HCT116 (cell line): ENCODE measurements around the gene MED28. TPM values are rescaled to one million over a fixed set of nuclear protein-coding genes. Genes with fewer than 3 reads are reported as not detected.

Experiments
- ATAC-seq: fragments of 200-7000 bp; cut with Tn5 transposase; 2 replicates; pipeline ENCODE4 v1.9.1; 2020; ENCODE audit warnings: mild to moderate bottlenecking, moderate library complexity
- BruUV-seq: library from RNA; stranded (reverse); fragments of 400-500 nt; replicated peaks from 2 replicates; lab custom pipeline; 2021; lab: Mats Ljungman, UMichigan
- CTCF ChIA-PET: fragments of 300-600 bp; sonication (Branson Sonifier 250); formaldehyde crosslinking; loops from one replicate; lab custom pipeline; 2021; ENCODE audit warnings: antibody characterized with exemption; lab: Charles Lee
- POLR2A ChIA-PET: fragments of 300-600, 350-600 bp; sonication (Branson Sonifier 250); formaldehyde crosslinking; loops from one replicate; lab custom pipeline; 2021; ENCODE audit warnings: antibody characterized with exemption; lab: Charles Lee
- RAD21 ChIA-PET, 2 experiments: fragments of 300-600 bp; sonication (Branson Sonifier 250); formaldehyde crosslinking; loops; one replicate each; lab custom pipeline; 2023; ENCODE audit warnings: low total read pairs in 2 of 2; ENCODE audit not compliant: uncharacterized antibody in 2 of 2, unreplicated experiment in 2 of 2, low non-redundant PET in 1 of 2; lab: Charles Lee
- DNase-seq: peaks from one replicate; pipeline ENCODE4 v3.0.0-alpha.2; 2010; ENCODE audit warnings: low read depth, low spot score
- H2AFZ ChIP-seq: fragments of 200-600 bp; shearing (Covaris generic), sonication (generic); 2 replicates; pipeline ENCODE4 v1.6.1; 2017; ENCODE audit warnings: low read depth, mixed run types, mixed read lengths, antibody characterized with exemption, low read length; ENCODE audit not compliant: poor library complexity, severe bottlenecking
- H3K27ac ChIP-seq: 2 replicates; pipeline ENCODE4 v1.5.1; 2012; ENCODE audit warnings: low read depth, low read length
- H3K27me3 ChIP-seq: fragments of 200-600 bp; sonication (generic); 2 replicates; pipeline ENCODE4 v1.6.1; 2016; ENCODE audit warnings: mixed run types, low read length, mixed read lengths; ENCODE audit not compliant: insufficient read depth
- H3K36me3 ChIP-seq, 2 experiments: fragments of 200-500 bp in 1 of 2; fragments of 200-600 bp in 1 of 2; sonication (Bioruptor generic) in 1 of 2; sonication (generic) in 1 of 2; 2 replicates each; pipeline versions ENCODE4 v1.5.1 to v1.6.1; 2014 to 2016; ENCODE audit warnings: low read length in 2 of 2, inconsistent platforms in 1 of 2, mixed read lengths in 1 of 2, mixed run types in 1 of 2; ENCODE audit not compliant: insufficient read depth in 2 of 2, control insufficient read depth in 1 of 2
- H3K4me1 ChIP-seq, 2 experiments: fragments of 200-600 bp in 1 of 2; sonication (generic) in 1 of 2; 2 replicates each; pipeline versions ENCODE4 v1.5.1 to v1.6.1; 2012 to 2017; ENCODE audit warnings: low read length in 2 of 2, inconsistent platforms in 1 of 2, mild to moderate bottlenecking in 1 of 2, mixed read lengths in 1 of 2, mixed run types in 1 of 2, moderate library complexity in 1 of 2; ENCODE audit not compliant: insufficient read depth in 2 of 2, control insufficient read depth in 1 of 2
- H3K4me2 ChIP-seq: fragments of 200-600 bp; sonication (generic); 2 replicates; pipeline ENCODE4 v1.6.1; 2017; ENCODE audit warnings: mixed run types, low read length, mixed read lengths
- H3K4me3 ChIP-seq, 2 experiments: fragments of 200-600 bp in 1 of 2; sonication (generic) in 1 of 2; replicated peaks in 1 of 2; 2 replicates each; pipeline ENCODE4 v1.5.1; 2011 to 2016; ENCODE audit warnings: low read length in 2 of 2, control low read depth in 1 of 2, low read depth in 1 of 2, mild to moderate bottlenecking in 1 of 2, mixed read lengths in 1 of 2, mixed run types in 1 of 2
- H3K79me2 ChIP-seq: fragments of 200-600 bp; sonication (generic); 2 replicates; pipeline ENCODE4 v1.6.1; 2017; ENCODE audit warnings: mild to moderate bottlenecking, mixed run types, low read length, moderate library complexity, mixed read lengths; ENCODE audit not compliant: insufficient read depth
- H3K9ac ChIP-seq: fragments of 200-600 bp; sonication (generic); 2 replicates; pipeline ENCODE4 v1.6.1; 2016; ENCODE audit warnings: low read length, mixed read lengths
- H3K9me2 ChIP-seq: fragments of 200-600 bp; sonication (generic), shearing (Covaris generic); 2 replicates; pipeline ENCODE4 v1.6.1; 2017; ENCODE audit warnings: mixed run types, mild to moderate bottlenecking, moderate library complexity; ENCODE audit not compliant: insufficient read depth
- H3K9me3 ChIP-seq, 2 experiments: fragments of 200-500 bp in 1 of 2; fragments of 200-600 bp in 1 of 2; sonication (Bioruptor generic) in 1 of 2; sonication (generic) in 1 of 2; 2 replicates each; pipeline ENCODE4 v1.6.1; 2014 to 2017; ENCODE audit warnings: low read length in 2 of 2, mixed read lengths in 2 of 2, inconsistent platforms in 1 of 2, low read depth in 1 of 2, mild to moderate bottlenecking in 1 of 2, mixed run types in 1 of 2, moderate library complexity in 1 of 2; ENCODE audit not compliant: control insufficient read depth in 1 of 2, insufficient read depth in 1 of 2
- H4K20me1 ChIP-seq: fragments of 200-600 bp; sonication (generic), shearing (Covaris generic); 2 replicates; pipeline ENCODE4 v1.6.1; 2017; ENCODE audit warnings: mixed run types, mild to moderate bottlenecking, moderate library complexity; ENCODE audit not compliant: insufficient read depth
- CEBPB ChIP-seq: IDR thresholded peaks from 2 replicates; pipeline ENCODE4 v1.6.1; 2012; ENCODE audit warnings: low read depth
- EGR1 ChIP-seq: IDR thresholded peaks from 2 replicates; pipeline ENCODE4 v1.6.1; 2012; ENCODE audit warnings: low read depth
- ELF1 ChIP-seq: IDR thresholded peaks from 2 replicates; pipeline ENCODE4 v1.6.1; 2012; ENCODE audit warnings: low read depth, borderline replicate concordance
- EZH2 ChIP-seq: fragments of 200-600 bp; sonication (generic); IDR thresholded peaks from 2 replicates; pipeline ENCODE4 v1.6.1; 2017; ENCODE audit warnings: antibody characterized with exemption, mixed run types
- EZH2phosphoT487 ChIP-seq: fragments of 200-600 bp; IDR thresholded peaks from 2 replicates; pipeline ENCODE4 v1.6.1; 2018; ENCODE audit warnings: antibody characterized with exemption, borderline replicate concordance
- POLR2A ChIP-seq: IDR thresholded peaks from 2 replicates; pipeline ENCODE4 v1.7.0; 2011; ENCODE audit warnings: borderline replicate concordance; ENCODE audit not compliant: insufficient read depth, insufficient read length; ENCODE audit errors: extremely low read depth
- RAD21 ChIP-seq: IDR thresholded peaks from 2 replicates; pipeline ENCODE4 v1.6.1; 2012; ENCODE audit warnings: low read depth, mild to moderate bottlenecking
- SP1 ChIP-seq: IDR thresholded peaks from 2 replicates; pipeline ENCODE4 v1.6.1; 2012; ENCODE audit warnings: low read depth
- TCF7L2 ChIP-seq: IDR thresholded peaks from 2 replicates; pipeline ENCODE4 v1.7.0; 2011; ENCODE audit warnings: borderline replicate concordance, inconsistent platforms; ENCODE audit not compliant: insufficient read depth, insufficient read length; ENCODE audit errors: extremely low read depth
- intact Hi-C: fragments of 100-400 bp; cut with micrococcal nuclease; formaldehyde crosslinking; loops from 2 replicates; pipeline ENCODE4 v1.10.0; 2022
- total RNA-seq: library from RNA; stranded (reverse); gene quantifications from one replicate; pipeline ENCODE4 v1.2.1, GENCODE V29; 2021; ENCODE audit not compliant: unreplicated experiment
- TF ChIP-seq, protein P1 (sequence below): IDR thresholded peaks from 2 replicates; pipeline ENCODE4 v1.6.1; 2011; ENCODE audit warnings: mild to moderate bottlenecking, low read length, moderate library complexity; ENCODE audit not compliant: insufficient replicate concordance; ENCODE audit errors: extremely low read depth
- TF ChIP-seq, protein P2 (sequence below), 3 experiments: fragments of 200-600 bp in 1 of 3; sonication (generic) in 1 of 3; IDR thresholded peaks in 2 of 3; conservative IDR thresholded peaks in 1 of 3; 2 replicates each; pipeline ENCODE4 v1.5.1; 2012 to 2017; ENCODE audit warnings: low read depth in 2 of 3, low read length in 2 of 3, antibody characterized with exemption in 1 of 3, borderline replicate concordance in 1 of 3, control low read depth in 1 of 3, mild to moderate bottlenecking in 1 of 3, mixed read lengths in 1 of 3, mixed run types in 1 of 3, moderate library complexity in 1 of 3; ENCODE audit not compliant: insufficient read depth in 1 of 3
- TF ChIP-seq, protein P3 (sequence below): IDR thresholded peaks from 2 replicates; pipeline ENCODE4 v1.6.1; 2012
- TF ChIP-seq, protein P4 (sequence below): IDR thresholded peaks from 2 replicates; pipeline ENCODE4 v1.6.1; 2012

MED28 gene
- total RNA-seq, 1 experiment from 2014 or later, result 48.8 TPM

DNA sequence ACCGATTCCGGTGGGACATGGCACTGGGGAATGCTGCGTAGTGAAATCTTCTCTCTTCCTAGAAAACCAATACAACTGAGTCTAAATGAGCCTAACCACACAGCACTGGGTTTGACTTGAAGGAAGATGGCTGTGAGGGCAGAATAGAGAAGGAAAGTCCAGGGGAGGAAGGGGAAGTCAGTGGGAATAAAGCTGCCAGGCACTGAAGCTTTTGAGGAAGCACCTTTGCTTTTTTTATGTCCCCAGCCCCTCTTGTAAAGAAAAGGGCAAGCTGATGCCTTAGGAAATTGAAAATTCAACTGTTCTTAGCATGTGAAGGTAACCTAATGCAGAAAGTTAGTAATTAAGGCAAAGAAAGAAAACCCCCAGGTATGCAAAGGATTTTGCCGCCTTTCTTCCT lies 20.6 kb downstream of the MED28 start:
- H4K20me1 ChIP-seq, result no peaks in the 10 kb centered on the region
- BruUV-seq, result no TSS peak
- TF ChIP-seq TCF7L2 (no peak), SP1 (no peak), POLR2A (no peak), EZH2 (no peak), EZH2phosphoT487 (no peak), ELF1 (no peak), EGR1 (no peak), CEBPB (no peak), RAD21 (no peak)
- TF ChIP-seq, protein P1, sequence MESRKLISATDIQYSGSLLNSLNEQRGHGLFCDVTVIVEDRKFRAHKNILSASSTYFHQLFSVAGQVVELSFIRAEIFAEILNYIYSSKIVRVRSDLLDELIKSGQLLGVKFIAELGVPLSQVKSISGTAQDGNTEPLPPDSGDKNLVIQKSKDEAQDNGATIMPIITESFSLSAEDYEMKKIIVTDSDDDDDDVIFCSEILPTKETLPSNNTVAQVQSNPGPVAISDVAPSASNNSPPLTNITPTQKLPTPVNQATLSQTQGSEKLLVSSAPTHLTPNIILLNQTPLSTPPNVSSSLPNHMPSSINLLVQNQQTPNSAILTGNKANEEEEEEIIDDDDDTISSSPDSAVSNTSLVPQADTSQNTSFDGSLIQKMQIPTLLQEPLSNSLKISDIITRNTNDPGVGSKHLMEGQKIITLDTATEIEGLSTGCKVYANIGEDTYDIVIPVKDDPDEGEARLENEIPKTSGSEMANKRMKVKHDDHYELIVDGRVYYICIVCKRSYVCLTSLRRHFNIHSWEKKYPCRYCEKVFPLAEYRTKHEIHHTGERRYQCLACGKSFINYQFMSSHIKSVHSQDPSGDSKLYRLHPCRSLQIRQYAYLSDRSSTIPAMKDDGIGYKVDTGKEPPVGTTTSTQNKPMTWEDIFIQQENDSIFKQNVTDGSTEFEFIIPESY, result no peak
- TF ChIP-seq, protein P2, sequence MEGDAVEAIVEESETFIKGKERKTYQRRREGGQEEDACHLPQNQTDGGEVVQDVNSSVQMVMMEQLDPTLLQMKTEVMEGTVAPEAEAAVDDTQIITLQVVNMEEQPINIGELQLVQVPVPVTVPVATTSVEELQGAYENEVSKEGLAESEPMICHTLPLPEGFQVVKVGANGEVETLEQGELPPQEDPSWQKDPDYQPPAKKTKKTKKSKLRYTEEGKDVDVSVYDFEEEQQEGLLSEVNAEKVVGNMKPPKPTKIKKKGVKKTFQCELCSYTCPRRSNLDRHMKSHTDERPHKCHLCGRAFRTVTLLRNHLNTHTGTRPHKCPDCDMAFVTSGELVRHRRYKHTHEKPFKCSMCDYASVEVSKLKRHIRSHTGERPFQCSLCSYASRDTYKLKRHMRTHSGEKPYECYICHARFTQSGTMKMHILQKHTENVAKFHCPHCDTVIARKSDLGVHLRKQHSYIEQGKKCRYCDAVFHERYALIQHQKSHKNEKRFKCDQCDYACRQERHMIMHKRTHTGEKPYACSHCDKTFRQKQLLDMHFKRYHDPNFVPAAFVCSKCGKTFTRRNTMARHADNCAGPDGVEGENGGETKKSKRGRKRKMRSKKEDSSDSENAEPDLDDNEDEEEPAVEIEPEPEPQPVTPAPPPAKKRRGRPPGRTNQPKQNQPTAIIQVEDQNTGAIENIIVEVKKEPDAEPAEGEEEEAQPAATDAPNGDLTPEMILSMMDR (IDR thresholded peaks at IDR 0.05 in 2 of 3, conservative IDR thresholded peaks at IDR 0.05 in 1 of 3; ENCODE audit: borderline replicate concordance in 1 of 3, insufficient read depth in 1 of 3, low read depth in 2 of 3, low read length in 2 of 3), result no peak
- TF ChIP-seq, protein P3, sequence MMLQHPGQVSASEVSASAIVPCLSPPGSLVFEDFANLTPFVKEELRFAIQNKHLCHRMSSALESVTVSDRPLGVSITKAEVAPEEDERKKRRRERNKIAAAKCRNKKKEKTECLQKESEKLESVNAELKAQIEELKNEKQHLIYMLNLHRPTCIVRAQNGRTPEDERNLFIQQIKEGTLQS, result no peak
- TF ChIP-seq, protein P4, sequence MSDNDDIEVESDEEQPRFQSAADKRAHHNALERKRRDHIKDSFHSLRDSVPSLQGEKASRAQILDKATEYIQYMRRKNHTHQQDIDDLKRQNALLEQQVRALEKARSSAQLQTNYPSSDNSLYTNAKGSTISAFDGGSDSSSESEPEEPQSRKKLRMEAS, result no peak
- DNase-seq, result no peak
- no peaks in the 10 kb centered on the region for H3K9me3 ChIP-seq
- H3K27me3 ChIP-seq, result no peaks in the 10 kb centered on the region
- no peak overlapping the region for H3K9ac ChIP-seq
- no peak overlapping the region for H3K27ac ChIP-seq
- peaks cover 17% of the 10 kb centered on the region for H3K79me2 ChIP-seq
- no peaks in the 10 kb centered on the region for H3K4me1 ChIP-seq
- ChIA-PET RAD21 (no interaction called here), POLR2A (no interaction called here), CTCF (interaction anchor here (2.8 kb wide), 1 partner anchor 86 kb away, joined by 11 read pairs; no protein-coding TSS in a partner anchor)
- no peaks in the 10 kb centered on the region for H3K9me2 ChIP-seq
- H2AFZ ChIP-seq, result no peak overlapping the region
- H3K36me3 ChIP-seq, result peaks cover 25 to 33% of the 10 kb centered on the region in 2 experiments
- no peak overlapping the region for H3K4me3 ChIP-seq
- ATAC-seq, result no peak
- intact Hi-C loops, result no loop called here
- H3K4me2 ChIP-seq, result no peak overlapping the region
